ENCODE measurements around the gene BRD7.
A peak's percentile ranks its signal among the peaks of the same experiment; 100 is the strongest.

BRD7 gene

DNA sequence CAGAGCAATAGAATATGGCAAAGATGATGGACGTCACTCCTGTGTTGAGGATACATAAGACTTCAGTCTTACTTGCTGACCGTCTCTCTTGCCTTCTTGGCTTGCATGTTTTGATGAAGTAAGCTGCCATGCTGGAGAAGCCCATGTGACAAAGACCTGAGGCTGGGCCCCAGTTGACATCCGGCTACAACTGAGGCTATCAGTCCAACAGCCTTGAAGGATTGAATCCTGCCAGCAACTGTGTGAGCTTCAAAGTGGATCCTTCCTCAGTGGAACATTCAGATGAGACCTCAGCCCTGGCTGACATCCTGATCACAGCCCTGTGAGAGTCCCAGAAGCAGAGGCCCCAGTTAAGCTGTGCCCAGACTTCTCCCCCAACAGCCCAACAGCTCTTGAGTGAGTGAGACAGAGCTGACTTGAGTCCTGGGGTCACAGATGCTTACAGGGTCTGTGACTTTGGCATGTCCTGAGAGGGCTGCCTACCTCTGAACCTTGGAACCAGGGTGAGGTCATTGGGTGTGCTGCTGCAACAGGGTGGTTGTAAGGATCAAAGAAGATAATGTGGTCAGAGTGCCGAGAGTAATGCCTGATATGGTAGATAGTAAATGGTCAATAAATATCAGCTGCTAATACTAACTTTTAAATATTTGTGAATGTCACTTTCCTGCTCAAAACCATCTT lies 2.4 kb upstream of the BRD7 start (continued):
- TF ChIP-seq ZNF426 (tag by site-specific recombination; IDR thresholded peaks at IDR 0.05): no peak
- TF ChIP-seq ZNF391 (tag by site-specific recombination; IDR thresholded peaks at IDR 0.05; ENCODE audit: borderline replicate concordance, low read depth): no peak
- TF ChIP-seq OVOL3 (tag by site-specific recombination; IDR thresholded peaks at IDR 0.05): no peak
- no peak for TF ChIP-seq ZNF843 (tag by site-specific recombination; IDR thresholded peaks at IDR 0.05)
- TF ChIP-seq ZNF701 (tag by site-specific recombination; IDR thresholded peaks at IDR 0.05): no peak
- TF ChIP-seq KLF16 (tag by site-specific recombination; IDR thresholded peaks at IDR 0.05): no peak
- TF ChIP-seq ZNF2 (tag by site-specific recombination; IDR thresholded peaks at IDR 0.05): no peak
- TF ChIP-seq, protein P1, sequence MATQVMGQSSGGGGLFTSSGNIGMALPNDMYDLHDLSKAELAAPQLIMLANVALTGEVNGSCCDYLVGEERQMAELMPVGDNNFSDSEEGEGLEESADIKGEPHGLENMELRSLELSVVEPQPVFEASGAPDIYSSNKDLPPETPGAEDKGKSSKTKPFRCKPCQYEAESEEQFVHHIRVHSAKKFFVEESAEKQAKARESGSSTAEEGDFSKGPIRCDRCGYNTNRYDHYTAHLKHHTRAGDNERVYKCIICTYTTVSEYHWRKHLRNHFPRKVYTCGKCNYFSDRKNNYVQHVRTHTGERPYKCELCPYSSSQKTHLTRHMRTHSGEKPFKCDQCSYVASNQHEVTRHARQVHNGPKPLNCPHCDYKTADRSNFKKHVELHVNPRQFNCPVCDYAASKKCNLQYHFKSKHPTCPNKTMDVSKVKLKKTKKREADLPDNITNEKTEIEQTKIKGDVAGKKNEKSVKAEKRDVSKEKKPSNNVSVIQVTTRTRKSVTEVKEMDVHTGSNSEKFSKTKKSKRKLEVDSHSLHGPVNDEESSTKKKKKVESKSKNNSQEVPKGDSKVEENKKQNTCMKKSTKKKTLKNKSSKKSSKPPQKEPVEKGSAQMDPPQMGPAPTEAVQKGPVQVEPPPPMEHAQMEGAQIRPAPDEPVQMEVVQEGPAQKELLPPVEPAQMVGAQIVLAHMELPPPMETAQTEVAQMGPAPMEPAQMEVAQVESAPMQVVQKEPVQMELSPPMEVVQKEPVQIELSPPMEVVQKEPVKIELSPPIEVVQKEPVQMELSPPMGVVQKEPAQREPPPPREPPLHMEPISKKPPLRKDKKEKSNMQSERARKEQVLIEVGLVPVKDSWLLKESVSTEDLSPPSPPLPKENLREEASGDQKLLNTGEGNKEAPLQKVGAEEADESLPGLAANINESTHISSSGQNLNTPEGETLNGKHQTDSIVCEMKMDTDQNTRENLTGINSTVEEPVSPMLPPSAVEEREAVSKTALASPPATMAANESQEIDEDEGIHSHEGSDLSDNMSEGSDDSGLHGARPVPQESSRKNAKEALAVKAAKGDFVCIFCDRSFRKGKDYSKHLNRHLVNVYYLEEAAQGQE (tag by site-specific recombination; IDR thresholded peaks at IDR 0.05): no peak

DNA sequence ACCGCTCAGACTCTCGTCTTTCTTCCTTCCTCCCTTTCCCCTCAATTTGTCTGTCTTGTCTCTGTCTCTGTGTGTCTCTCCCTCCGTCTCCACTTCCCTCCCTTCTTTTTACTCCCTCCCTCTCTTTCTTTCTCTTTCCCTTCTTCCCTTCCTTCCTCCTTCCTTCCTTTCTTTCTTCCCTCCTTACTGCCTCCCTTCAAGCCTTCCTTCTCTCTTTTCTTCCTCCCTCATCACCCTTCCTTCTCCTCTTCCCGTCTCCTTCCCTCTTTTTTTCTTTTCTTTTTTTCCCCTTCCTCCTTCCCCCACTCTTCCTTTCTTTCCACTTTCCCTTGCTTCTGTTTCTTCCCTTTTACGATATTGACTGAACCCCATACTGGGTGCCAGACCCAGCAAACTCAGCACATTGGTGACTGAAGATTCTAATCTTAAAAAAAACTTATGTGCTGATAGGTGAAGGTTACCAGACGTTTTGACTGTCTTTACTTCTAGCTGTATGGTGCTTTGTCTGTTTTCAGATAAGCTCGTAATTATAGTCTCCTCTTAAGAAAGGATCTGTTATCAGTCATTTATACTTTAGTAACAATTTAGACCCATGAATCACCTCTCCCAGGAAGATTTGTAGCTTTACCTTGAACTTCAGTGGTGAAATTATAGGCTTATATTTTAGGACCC lies 481 bp upstream of the BRD7 start:
- ChIA-PET CTCF (interaction anchor here (0.6 to 1.5 kb wide), 15 partner anchors 8 to 420 kb away, joined by 3 to 10 read pairs (median 3); no protein-coding TSS in a partner anchor), POLR2A (no interaction called here)
- no peaks in the 10 kb centered on the region for H3K9me3 ChIP-seq (ENCODE audit: control insufficient read depth, insufficient read depth, low read depth, low read length)
- peak overlapping the region; percentile 27 for H3K4me3 ChIP-seq (ENCODE audit: low read depth, low read length)
- H3K27ac ChIP-seq (ENCODE audit: extremely low read depth, low read depth, low read length): no peak overlapping the region; the same call in 1 of the 2 replicates
- H3K4me1 ChIP-seq (ENCODE audit: control insufficient read depth, insufficient read depth, low read length): no peaks in the 10 kb centered on the region
- peaks cover 15 to 35% of the 10 kb centered on the region in 2 experiments for H3K36me3 ChIP-seq (ENCODE audit: control insufficient read depth in 2 of 2, insufficient read depth in 1 of 2, low read length in 2 of 2)
- TF ChIP-seq KLF9 (tag by site-specific recombination; IDR thresholded peaks at IDR 0.05; ENCODE audit: low read depth): peak; percentile 59
- TF ChIP-seq ZNF10 (tag by site-specific recombination; IDR thresholded peaks at IDR 0.05): no peak
- TF ChIP-seq YY2 (tag by site-specific recombination; IDR thresholded peaks at IDR 0.05): 0 out of 2 replicates have a peak, but pooled peaks have one; percentile 58
- TF ChIP-seq ZFP41 (tag by site-specific recombination; IDR thresholded peaks at IDR 0.05; ENCODE audit: borderline replicate concordance): no peak
- TF ChIP-seq MEIS1 (CRISPR knock-in tag; IDR thresholded peaks at IDR 0.05; ENCODE audit: borderline replicate concordance): no peak
- TF ChIP-seq ZNF157 (tag by site-specific recombination; IDR thresholded peaks at IDR 0.05): 0 out of 2 replicates have a peak, but pooled peaks have one; percentile 15
- no peak for TF ChIP-seq GFI1B (tag by site-specific recombination; IDR thresholded peaks at IDR 0.05)
- TF ChIP-seq ZNF776 (tag by site-specific recombination; IDR thresholded peaks at IDR 0.05; ENCODE audit: borderline replicate concordance): 0 out of 2 replicates have a peak, but pooled peaks have one; percentile 55
- TF ChIP-seq ZNF701 (tag by site-specific recombination; IDR thresholded peaks at IDR 0.05): no peak
- no peak for TF ChIP-seq ZFP3 (tag by site-specific recombination; IDR thresholded peaks at IDR 0.05; ENCODE audit: low read depth)
- TF ChIP-seq, protein P2, sequence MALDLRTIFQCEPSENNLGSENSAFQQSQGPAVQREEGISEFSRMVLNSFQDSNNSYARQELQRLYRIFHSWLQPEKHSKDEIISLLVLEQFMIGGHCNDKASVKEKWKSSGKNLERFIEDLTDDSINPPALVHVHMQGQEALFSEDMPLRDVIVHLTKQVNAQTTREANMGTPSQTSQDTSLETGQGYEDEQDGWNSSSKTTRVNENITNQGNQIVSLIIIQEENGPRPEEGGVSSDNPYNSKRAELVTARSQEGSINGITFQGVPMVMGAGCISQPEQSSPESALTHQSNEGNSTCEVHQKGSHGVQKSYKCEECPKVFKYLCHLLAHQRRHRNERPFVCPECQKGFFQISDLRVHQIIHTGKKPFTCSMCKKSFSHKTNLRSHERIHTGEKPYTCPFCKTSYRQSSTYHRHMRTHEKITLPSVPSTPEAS (tag by site-specific recombination; IDR thresholded peaks at IDR 0.05): peak; percentile 45; the same call in 1 of the 2 replicates
- TF ChIP-seq, protein P3, sequence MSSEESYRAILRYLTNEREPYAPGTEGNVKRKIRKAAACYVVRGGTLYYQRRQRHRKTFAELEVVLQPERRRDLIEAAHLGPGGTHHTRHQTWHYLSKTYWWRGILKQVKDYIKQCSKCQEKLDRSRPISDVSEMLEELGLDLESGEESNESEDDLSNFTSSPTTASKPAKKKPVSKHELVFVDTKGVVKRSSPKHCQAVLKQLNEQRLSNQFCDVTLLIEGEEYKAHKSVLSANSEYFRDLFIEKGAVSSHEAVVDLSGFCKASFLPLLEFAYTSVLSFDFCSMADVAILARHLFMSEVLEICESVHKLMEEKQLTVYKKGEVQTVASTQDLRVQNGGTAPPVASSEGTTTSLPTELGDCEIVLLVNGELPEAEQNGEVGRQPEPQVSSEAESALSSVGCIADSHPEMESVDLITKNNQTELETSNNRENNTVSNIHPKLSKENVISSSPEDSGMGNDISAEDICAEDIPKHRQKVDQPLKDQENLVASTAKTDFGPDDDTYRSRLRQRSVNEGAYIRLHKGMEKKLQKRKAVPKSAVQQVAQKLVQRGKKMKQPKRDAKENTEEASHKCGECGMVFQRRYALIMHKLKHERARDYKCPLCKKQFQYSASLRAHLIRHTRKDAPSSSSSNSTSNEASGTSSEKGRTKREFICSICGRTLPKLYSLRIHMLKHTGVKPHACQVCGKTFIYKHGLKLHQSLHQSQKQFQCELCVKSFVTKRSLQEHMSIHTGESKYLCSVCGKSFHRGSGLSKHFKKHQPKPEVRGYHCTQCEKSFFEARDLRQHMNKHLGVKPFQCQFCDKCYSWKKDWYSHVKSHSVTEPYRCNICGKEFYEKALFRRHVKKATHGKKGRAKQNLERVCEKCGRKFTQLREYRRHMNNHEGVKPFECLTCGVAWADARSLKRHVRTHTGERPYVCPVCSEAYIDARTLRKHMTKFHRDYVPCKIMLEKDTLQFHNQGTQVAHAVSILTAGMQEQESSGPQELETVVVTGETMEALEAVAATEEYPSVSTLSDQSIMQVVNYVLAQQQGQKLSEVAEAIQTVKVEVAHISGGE (tag by site-specific recombination; conservative IDR thresholded peaks at IDR 0.05; ENCODE audit: low read depth): peak; percentile 46; the same call in 1 of the 2 replicates
- TF ChIP-seq ZNF521 (tag by site-specific recombination; IDR thresholded peaks at IDR 0.05): peak; percentile 83
- TF ChIP-seq FEZF1 (tag by site-specific recombination; IDR thresholded peaks at IDR 0.05): no peak
- peak; percentile 27; the same call in 1 of the 2 replicates for TF ChIP-seq SP2 (tag by site-specific recombination; IDR thresholded peaks at IDR 0.05)
- TF ChIP-seq, protein P4, sequence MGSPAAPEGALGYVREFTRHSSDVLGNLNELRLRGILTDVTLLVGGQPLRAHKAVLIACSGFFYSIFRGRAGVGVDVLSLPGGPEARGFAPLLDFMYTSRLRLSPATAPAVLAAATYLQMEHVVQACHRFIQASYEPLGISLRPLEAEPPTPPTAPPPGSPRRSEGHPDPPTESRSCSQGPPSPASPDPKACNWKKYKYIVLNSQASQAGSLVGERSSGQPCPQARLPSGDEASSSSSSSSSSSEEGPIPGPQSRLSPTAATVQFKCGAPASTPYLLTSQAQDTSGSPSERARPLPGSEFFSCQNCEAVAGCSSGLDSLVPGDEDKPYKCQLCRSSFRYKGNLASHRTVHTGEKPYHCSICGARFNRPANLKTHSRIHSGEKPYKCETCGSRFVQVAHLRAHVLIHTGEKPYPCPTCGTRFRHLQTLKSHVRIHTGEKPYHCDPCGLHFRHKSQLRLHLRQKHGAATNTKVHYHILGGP (tag by site-specific recombination; IDR thresholded peaks at IDR 0.05): peak; percentile 39; the same call in 1 of the 2 replicates
- TF ChIP-seq ZNF423 (tag by site-specific recombination; IDR thresholded peaks at IDR 0.05): no peak
- no peak for TF ChIP-seq ZIC2 (tag by site-specific recombination; IDR thresholded peaks at IDR 0.05)

All from HEK293 (cell line).